Activated T-cell treated with anti-CD3 and anti-CD28 coated beads for 4 hours (primary cell): ENCODE measurements around the gene ZFAND6.

Experiments
- DNase-seq: peaks from one replicate; pipeline ENCODE4 v3.0.0-alpha.2; 2020

ZFAND6 gene

DNA sequence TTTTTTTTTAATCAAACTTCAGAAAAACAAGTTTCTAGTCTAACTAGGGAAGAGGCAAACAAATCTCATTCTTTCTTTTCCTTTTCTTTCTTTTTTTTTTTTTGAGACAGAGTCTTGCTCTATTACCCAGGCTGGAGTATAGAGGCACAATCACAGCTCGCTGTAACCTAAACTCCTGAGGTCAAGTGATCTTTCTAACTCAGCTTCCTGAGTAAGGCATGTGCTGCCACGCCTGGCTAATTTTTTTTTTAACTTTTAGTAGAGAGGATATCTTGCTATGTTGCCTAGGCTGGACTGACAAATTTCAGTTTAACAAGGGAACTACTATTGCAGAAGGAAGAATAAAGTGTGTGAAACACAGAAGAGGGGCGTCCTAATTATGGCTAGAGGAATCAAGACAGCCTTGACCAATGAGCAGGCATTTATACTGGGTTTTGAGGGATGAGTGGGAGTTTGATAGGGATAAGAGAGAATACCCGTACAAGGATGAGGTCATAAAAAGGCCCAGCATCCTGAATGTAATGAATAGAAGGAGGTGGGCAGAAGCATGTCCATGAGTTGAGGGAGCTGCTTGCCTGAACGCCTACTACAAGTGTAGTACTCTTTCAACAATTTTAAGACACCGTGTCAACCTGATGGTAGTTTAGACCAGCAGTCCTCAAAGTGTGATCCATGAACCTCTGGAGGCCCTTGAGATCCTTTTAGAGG lies 6.7 kb upstream of the ZFAND6 start:
- DNase-seq, result no peak

DNA sequence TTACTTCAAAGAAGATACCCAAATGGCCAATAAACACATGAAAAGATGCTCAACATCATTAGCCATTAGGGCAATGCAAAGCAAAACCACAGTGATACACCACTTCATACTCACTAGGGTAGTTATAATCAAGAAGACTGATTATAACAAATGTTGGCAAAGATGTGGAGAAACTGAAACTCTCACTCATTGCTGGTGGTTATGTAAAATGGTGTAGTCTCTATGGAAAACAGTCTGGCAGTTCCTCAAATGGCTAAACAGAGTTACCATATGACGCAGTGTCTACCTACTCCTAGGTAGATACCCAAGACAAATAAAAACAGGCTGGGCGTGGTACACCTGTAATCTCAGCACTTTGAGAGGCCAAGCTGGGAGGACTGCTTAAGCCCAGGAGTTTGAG lies 3.5 kb upstream of the ZFAND6 start:
- DNase-seq, result no peak

DNA sequence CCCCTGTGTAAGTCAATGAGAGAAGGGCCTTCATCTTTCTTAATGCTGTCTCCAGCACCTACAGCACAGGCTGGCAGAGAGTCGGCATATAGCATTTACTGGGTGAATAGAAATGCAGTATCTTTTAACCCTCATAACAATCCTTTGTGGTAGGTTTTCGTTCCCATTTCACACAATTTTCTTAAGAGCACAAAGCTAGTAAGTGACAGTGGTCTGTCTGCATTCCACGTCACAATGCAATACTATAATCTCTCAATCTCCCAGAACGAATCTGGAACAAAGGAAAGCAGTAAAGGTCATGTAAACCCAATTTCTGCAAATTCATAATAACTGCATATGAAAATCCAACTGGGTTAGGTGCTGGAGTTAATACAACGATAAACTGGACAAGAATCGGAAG lies 1.4 kb upstream of the ZFAND6 start:
- DNase-seq, result no peak

DNA sequence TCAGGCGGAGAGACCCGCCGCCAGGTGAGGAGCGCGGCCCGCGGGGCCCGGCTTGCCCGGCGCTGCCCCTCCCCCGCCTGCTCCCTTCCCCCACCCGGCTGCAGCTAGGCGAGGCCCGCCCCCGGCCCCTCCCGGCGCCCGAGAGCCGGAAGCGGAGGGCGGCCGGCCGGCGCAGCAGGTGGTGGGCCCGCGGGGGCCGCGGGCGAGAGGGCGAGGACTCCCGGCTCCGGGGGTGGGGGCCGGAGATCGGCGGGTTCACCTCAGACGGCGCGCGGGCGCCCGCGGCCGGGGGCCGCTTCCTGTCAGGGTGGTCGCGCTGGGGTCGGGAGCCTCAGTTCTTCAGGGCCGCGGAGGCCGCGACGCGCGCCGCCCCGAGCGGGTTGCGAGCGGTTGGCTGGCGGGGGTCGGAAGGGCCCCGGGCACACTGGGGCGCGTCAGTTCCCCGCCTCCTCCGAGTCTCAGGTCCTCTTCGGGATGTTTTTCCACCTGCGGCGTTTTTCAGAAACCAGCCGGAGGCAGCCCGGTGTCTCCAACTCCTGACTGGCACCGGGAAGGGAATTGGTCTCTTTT lies 395 bp downstream of the ZFAND6 start:
- no peak for DNase-seq

DNA sequence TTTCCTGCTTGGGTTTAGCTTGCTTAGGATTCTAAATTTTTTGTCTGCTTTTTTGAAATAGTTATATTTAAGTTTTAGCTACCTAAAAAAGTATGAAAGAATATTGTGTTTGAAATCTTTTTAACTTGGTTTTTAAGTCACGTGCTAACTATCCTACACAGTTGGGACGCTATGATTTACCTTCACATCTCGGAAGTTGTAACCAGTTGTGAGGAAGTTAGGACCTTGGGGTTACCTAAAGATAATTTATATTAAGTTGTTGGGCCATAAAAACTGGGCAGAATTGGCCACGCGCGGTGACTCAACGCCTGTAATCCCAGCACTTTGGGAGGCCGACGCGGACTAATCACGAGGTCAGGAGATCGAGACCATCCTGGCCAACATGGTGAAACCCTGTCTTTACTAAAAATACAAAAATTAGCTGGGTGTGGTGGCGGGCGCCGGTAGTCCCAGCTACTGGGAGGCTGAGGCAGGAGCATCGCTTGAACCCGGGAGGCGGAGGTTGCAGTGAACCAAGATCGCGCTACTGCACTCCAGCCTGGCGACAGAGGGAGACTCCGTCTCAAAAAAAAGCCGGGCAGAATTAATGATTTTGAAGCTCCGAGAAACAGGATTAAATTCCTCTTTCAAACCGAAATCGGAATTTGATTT lies 1.0 kb downstream of the ZFAND6 start:
- no peak for DNase-seq

DNA sequence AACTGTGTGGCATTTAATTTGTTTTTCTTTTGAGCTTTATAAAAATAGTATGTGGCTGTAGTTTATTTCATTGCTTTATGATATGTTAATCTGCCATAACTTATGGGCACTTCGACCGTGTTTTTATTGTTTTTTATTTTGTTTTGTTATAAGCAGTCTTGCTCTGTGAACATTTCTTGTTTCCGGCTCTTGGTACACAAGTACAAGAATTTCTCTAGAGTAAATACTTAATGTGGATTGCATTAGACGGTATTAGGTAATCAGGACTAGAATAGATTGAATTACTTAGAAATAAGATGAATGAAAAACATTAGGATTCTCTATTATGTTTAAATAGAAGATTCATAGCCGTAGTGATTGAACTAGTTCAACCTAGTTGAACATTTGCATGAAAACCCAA lies 2.1 kb downstream of the ZFAND6 start:
- DNase-seq, result no peak

DNA sequence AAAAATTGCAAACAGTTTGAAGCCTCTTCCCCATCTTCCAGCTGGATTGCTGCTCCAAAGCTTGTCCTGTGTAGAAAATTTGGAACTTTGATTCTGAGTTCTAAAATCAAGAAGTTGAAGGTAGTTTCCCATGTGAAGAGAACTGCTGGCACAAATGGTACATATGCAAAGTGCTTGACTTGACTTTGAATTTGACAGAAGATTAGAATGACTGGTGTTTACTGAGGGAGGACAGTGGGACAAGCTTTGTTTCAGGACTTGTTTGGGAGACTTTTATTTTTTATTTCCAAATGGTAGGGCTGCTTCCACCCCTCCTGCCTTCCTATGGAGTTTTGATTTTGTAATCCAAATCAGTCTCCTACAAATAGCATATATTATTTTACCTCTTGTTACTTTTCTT lies 7.4 kb downstream of the ZFAND6 start:
- DNase-seq, result no peak

DNA sequence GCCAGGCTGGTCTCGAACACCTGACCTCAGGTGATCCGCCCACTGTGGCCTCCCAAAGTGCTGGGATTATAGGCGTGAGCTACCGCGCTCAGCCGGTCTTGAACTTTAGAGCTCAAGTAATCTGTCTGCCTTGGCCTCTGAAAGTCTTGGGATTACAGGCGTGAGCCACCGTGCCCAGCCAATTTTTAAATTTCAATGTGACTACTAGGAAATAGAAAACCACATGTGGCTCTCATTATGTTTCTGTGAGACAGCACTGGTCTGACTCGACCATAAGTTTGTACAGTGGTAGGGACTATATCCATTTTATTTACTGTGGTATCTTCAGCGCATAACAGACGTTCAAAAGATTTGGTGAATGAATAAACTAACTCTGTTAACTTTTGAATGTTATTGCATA lies 9.1 kb downstream of the ZFAND6 start:
- DNase-seq, result no peak

DNA sequence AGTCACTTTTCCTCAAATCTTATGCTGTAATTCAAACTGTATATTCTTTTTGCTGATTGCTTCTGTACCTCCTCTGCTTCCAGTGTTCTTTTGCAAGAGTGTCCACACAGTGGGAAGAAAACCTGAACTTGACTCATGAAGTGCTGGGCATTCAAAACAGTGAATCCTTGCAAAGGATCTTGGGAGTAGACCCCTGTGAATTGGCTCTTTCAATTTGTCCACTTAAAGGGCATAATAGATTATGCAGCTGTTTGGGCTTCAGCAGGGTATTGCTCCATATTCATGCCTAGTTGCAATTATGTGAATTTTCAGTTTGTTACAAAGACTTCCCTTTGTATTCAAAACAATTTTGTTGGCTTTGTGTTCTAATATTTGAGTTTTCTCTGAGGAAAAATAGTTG lies 11.4 kb downstream of the ZFAND6 start:
- DNase-seq, result no peak

DNA sequence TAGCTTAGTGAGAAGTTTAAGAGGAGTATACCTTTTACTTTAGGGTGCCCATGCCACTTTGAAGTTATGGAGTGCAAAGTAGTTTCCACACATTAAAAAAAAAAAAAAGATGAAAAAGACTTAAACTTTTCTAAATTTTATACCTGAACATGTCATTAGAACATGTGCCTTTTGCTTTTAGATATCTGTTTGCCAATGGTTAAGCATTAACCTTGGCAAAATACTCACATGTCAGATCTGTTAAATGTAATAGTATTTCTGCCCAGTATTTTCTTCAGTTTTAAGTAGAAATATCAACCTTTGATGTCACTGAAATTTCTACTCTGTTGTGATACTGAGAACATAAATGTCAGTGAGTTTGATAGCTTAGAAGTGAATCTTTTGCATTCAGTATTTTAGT lies 12.2 kb downstream of the ZFAND6 start:
- no peak for DNase-seq

DNA sequence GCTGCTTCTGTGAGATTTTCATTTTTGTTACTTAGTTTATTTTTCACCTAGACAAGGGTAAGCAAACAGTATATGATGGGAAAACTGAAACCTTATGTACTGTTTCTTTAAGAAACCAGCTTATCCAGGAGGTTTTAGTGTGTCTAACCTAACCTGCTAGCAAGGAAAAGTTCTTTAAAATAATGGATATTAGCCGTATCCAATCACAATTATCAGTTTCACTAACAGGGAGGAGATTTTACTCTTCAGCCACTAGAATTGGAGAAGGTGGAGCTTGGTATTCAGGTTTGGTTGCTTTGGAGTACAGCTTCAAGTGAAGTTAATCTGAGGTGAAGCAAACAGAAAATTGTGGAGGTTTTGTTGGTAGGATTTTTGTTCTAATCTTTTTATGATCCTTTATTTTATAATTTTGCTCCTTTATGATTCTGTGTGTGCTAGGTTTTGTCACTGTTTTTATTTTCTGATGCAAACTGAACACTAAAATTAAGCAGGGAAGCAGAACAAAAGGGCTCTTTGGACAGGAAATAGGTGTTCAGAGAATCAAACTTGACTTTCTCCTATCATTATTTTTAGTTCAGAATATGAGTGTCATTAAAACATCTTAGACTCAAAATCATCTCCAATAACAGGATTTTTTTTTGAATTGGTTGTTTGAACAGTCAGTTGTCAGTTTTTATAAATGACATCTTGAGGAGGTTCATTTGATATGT lies 13.0 kb downstream of the ZFAND6 start:
- DNase-seq, result no peak

DNA sequence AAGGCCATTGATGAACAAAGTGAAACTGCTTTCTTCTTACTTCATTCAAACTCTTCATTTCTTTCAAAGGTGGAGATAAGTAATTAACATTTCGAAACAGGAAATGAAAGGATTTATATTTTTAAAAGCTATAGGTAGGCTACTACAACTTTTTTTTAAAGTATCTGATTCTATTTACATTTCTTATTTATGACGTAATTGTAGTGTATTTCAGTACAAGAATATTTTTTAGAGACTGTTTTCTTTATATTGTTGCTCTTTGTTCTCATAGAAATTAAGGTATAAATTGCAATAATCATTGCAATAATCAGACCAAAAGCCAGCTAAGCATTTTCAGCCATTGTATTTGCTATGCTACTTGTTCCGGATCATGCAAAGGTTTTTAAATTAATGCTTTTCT lies 13.7 kb downstream of the ZFAND6 start:
- DNase-seq, result no peak

DNA sequence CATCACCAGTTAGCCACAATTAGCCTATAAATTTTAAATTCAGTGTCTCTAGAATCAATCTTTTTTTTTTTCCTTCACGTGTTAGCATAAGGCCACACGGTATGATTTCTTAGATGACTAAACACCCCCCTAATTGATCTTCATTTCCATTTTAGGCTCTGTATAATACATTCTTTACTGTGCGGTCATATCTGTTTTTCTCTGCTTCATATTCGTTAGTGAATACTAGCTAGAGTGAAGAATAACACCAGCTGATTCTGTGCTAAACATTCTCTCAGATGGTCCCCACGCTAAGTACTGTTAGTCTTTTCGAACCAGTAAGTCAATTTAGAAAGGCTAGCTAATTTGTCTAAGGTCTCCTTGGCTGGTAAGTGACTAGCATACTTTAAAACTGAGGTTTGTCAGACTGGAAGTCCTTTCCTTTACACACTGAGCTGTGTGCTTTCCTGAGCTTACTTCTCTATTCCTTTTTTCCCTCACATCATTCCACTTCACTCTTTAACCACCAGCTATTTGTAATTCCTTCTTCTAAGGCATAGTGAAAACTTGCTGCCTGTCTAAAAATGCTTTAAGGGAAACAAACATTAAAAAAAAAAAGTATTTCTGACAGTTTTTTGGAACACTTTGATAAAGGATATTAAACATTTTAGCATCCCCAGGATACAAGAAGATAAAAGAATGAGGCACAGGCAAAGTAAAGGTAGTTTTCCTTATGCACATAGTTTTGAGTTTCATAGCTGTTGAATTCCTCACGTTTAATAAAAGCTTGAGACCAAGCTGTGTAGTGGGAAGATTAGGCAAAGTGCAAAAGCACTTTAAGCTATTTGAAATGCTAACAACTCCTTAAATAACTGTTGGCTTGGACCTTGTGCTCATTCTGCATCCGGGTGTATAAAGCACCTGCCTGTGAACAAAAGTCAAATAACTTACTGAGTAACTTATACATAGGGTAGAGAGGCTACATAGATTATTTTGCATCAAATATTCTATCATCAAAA lies 17.1 kb downstream of the ZFAND6 start:
- DNase-seq, result no peak

DNA sequence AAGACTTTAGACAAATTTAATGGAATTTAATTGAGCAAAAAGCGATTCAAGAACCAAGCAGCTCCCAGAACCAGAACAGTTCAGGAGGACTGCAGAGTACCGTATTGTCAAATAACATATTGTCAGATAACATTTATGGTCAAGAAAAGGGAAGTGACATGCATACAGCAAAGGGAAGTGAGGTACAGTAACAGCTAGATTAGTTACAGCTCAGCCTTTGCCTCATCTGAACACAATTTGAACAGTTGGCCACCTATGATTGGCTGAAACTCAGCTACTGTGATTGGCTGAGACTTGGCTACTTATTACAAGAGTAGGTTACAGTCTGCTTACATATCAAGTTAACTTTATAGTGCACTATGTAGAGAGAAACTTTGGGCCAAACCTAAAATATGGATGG lies 21.9 kb downstream of the ZFAND6 start:
- no peak for DNase-seq

DNA sequence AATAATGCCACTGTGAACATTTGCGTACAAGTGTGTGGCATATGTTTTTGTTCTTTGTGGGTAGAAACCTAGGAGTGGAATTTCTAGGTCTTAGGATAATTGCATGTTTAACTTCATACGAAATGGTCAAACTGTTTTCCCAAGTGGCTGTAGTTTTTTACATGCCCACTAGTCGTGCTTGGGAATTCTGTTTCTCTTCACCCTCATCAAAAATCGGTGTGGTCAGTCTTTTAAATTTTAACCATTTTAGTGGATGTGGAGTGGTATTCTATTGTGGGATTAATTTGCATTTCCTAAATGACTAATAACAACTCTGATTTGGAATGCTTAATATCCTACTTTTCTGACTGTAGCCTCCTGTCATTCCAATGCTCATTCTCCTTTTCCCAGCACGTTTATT lies 27.6 kb downstream of the ZFAND6 start:
- no peak for DNase-seq

DNA sequence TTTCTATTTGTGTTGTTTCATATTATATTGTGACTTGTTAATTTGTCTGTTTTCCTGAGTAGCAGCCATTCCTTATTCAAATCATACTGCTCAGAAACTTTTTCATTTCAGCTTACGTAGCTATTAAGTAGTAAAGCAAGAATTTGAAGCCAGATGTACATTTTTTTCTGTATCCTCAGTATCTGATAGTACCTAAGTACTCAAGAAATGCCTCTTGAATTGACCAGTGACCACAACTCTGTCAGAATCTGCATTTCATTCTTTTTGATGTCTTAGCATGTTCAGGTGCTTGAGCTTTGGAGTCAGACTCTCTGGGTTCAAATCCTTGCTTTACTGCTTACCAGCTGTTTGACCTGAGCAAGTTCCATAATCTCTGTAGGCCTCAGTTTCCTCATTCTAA lies 30.6 kb downstream of the ZFAND6 start:
- DNase-seq, result no peak

DNA sequence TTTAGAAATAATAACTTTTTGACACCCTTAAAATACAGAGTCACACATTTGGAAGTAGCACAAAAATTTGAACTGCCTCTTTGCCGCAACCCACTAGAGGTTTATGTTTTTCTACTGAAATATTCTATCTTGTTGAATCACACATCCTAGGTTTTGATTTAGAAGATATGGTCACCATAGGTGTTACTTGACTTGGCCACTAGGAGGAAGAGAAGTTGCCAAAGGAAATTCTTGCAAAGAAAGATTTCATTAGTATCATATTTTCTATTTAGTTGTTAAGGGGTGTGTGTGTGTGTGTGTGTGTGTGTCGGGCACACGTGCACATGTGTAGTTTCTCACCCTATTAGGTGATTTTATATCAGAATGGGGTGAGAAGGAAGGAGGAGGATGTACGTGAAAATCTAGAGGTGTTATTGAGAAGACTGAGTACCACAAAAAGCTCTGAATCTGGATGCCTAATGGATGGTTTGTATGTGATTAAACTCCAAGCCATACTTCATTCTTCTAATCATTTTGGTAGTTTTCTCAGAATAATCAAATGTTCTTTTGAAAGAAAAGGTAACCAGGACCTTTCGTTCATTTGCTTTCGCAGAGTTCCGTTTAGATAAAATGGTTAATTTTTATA lies 31.5 kb downstream of the ZFAND6 start:
- DNase-seq, result no peak

DNA sequence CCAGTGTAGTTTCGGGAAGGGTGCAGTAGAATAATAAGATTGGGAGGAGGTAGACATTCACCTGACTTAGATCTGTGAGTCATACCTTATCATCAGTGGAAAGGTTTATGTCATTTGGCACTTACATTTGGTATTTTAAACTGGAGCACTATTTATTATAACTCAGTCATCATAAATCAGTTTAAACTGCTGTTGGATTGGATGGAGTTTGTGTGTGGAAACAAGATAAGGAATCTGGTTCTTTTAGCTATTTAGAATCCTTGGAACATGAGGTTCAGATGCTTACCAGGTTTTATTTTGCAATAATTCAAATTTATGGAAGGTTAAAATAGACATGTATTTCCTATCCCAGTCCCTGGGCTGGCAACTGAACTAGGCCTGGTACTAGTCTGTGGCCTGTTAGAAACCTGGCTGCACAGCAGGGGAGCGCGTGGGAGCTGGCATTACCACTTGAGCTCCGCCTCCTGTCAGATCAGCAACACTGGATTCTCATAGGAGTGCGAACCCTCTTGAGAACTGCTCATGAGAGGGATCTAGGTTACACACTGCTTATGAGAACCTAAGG lies 34.5 kb downstream of the ZFAND6 start:
- no peak for DNase-seq

DNA sequence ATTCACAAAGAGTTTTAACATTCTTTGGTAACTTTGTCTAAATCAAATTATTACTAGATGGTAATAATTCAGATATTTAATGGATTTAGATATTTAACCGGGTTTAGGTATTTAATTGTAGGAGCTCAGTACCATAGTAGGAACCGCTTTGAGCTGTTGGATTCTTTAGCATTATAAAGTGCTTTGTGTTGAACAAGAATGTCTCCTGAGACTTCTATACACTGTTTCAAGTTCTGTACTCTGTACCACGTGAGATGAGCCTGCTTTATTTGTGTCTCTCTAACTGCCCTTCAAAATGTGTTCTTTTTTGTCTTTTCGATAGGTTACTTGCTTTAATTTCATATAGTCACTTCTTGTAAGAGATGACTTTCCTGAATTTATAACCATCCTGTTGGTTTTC lies 36.0 kb downstream of the ZFAND6 start:
- no peak for DNase-seq

DNA sequence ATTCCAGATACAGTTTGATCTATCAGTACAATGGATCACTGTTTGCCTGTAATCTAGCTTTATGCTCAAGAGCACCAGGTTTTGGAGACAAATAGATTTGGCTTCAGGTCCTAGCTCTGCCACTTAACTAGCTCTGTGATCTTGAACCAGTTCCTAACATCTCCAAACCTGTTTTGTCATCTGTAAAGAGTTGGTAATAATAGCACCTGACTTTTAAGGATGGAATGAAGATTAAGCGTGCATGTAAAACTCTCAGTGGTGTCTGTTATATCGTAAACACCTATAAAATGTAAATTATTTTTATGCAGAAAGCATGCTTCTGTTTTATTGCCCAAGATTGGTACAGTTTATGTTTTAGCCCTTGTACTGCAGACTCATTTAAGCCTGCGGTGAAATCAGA lies 36.5 kb downstream of the ZFAND6 start:
- no peak for DNase-seq

DNA sequence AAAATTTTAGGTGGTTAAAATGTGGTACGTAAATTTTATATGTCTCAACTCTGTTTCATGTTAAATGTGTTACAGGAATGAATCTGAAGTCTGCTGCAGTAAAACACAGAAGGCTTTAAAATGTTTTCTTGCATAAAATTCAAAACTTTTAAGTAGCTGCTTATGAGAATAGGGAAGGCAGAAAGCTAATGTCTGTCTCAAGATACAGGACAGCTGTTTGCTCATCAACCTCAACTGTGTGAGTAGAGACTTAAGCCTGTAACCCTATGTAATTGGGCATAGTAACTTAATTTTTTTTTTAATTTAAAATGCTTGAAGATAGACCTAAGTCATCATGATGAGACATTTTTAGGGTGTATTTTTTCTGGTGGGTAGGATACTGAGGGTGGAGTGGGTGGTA lies 38.9 kb downstream of the ZFAND6 start:
- DNase-seq, result no peak

DNA sequence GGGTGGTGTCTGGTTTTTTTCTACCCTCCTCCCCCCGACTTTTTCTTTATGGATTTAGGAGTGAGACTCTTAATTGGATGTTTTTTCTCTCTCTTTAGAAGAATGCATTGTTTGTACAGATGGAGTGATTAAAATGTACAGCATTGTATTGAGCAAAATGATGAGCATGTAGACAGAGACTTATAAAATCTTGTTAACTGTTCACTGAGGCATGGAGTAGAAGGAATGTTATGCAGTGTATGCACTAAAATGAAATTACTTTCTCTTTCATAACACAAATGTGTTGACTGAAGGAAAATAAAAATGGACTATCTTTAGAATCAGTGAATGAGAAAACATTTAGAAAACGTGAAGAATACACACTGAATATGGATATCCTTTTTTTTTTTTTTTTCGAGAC lies 39.8 kb downstream of the ZFAND6 start:
- no peak for DNase-seq
